ENCODE data around the gene SKI.
"Not testable (repeated sequence)": the region's sequence is repeated elsewhere in the genome, so short reads cannot be mapped to it uniquely, and the experiment has no call there.

DNA sequence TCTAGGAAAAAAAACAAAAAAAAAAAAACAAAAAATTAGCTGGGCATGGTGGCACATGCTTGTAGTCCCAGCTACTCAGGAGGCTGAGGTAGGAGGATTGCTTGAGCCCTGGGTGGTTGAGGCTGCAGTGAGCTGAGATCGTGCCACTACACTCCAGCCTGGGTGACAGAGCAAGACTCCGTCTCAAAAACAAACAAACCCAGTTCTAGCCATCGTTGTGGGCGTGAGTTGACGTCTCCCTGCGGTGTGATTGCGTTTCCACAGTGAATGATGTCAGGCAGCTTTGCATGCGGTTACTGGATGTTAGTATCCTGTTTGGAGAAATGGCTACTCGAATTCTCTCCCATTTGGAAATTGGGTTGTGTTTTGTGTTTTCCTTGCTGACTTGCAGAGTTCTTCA, 68.1 kb downstream of the SKI start:
- TF ChIP-seq, protein P1, sequence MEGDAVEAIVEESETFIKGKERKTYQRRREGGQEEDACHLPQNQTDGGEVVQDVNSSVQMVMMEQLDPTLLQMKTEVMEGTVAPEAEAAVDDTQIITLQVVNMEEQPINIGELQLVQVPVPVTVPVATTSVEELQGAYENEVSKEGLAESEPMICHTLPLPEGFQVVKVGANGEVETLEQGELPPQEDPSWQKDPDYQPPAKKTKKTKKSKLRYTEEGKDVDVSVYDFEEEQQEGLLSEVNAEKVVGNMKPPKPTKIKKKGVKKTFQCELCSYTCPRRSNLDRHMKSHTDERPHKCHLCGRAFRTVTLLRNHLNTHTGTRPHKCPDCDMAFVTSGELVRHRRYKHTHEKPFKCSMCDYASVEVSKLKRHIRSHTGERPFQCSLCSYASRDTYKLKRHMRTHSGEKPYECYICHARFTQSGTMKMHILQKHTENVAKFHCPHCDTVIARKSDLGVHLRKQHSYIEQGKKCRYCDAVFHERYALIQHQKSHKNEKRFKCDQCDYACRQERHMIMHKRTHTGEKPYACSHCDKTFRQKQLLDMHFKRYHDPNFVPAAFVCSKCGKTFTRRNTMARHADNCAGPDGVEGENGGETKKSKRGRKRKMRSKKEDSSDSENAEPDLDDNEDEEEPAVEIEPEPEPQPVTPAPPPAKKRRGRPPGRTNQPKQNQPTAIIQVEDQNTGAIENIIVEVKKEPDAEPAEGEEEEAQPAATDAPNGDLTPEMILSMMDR (IDR thresholded peaks at IDR 0.05; ENCODE audit: low read depth, low read length, poor library complexity, severe bottlenecking): not testable (repeated sequence)
- TF ChIP-seq EZH2phosphoT487 (IDR thresholded peaks at IDR 0.05; ENCODE audit: borderline replicate concordance, low read length): not testable (repeated sequence)
